D721Med (cell line): ENCODE data around the gene DSCAM.

Experiments used
- DNase-seq: peaks from one replicate; pipeline ENCODE4 v3.0.0; 2011; ENCODE audit warnings: low spot score; ENCODE audit not compliant: insufficient read length
- FAIRE-seq: peaks from 2 replicates; lab custom pipeline; 2011; peaks lifted over from hg19 to GRCh38; lab: Jason Lieb, UNC
- CTCF ChIP-seq: IDR thresholded peaks from 2 replicates; pipeline ENCODE4 v1.5.1; 2012; ENCODE audit warnings: mild to moderate bottlenecking, control low read depth; ENCODE audit not compliant: insufficient read depth; ENCODE audit errors: missing control alignments

DSCAM gene

GRCh38 chr21:40647706-40648105 lies 199.3 kb downstream of the DSCAM start:
- no peak for TF ChIP-seq CTCF
- no peak for DNase-seq
- FAIRE-seq: no peak

GRCh38 chr21:40646651-40647050 lies 200.3 kb downstream of the DSCAM start:
- no peak for DNase-seq
- TF ChIP-seq CTCF: no peak
- no peak for FAIRE-seq

GRCh38 chr21:40641042-40641441 lies 205.9 kb downstream of the DSCAM start:
- DNase-seq: no peak
- FAIRE-seq: no peak
- no peak for TF ChIP-seq CTCF

GRCh38 chr21:40640266-40640789 lies 206.6 kb downstream of the DSCAM start:
- DNase-seq (no peak), FAIRE-seq (no peak)
- no peak for TF ChIP-seq CTCF

- no peak for DNase-seq
- FAIRE-seq: no peak
- no peak for TF ChIP-seq CTCF
These were observed 207.3 kb downstream of the DSCAM start for GRCh38 chr21:40639616-40640194.

GRCh38 chr21:40638466-40639251 lies 208.3 kb downstream of the DSCAM start:
- TF ChIP-seq CTCF: no peak
- no peak for DNase-seq
- FAIRE-seq: no peak

GRCh38 chr21:40636026-40636425 lies 210.9 kb downstream of the DSCAM start:
- DNase-seq (no peak), FAIRE-seq (no peak)
- TF ChIP-seq CTCF: no peak
